Tibial nerve (tissue), 4 donors: Measurements from ENCODE around the gene MPC1. TPM values are rescaled to one million over a fixed set of nuclear protein-coding genes. Genes with fewer than 3 reads are reported as not detected.

Source experiments
- DNase-seq, 2 donors: peaks; one replicate each; pipeline ENCODE4 v3.0.0-alpha.2; 2019; ENCODE audit warnings: low spot score in 2 of 2
- H3K27ac ChIP-seq, 4 donors: fragments of 200-600 bp; sonication (generic) in 3 of 4; one replicate each; pipeline ENCODE4 v1.5.1; 2017 to 2019; ENCODE audit warnings: mild to moderate bottlenecking in 1 of 4
- H3K27me3 ChIP-seq, 2 donors: fragments of 200-600 bp; sonication (generic) in 1 of 2; one replicate each; pipeline versions ENCODE4 v1.5.1 to v1.6.0; 2017 to 2019
- H3K36me3 ChIP-seq, 3 donors: fragments of 200-600 bp; sonication (generic); one replicate each; pipeline ENCODE4 v1.5.1; 2018 to 2019
- H3K4me1 ChIP-seq, 4 donors: fragments of 200-600 bp; sonication (generic) in 3 of 4; one replicate each; pipeline ENCODE4 v1.5.1; 2017 to 2019
- H3K4me3 ChIP-seq, 4 donors: fragments of 200-600 bp; sonication (generic) in 3 of 4; one replicate each; pipeline ENCODE4 v1.5.1; 2017 to 2019; ENCODE audit warnings: mild to moderate bottlenecking in 1 of 4, moderate library complexity in 1 of 4
- H3K9me3 ChIP-seq, 4 donors: fragments of 200-600 bp; sonication (generic) in 3 of 4; one replicate each; pipeline ENCODE4 v1.5.1; 2017 to 2019
- EP300 ChIP-seq, 2 donors: sonication (generic); formaldehyde crosslinking; IDR thresholded peaks; one replicate each; pipeline ENCODE4 v1.6.1; 2017; ENCODE audit warnings: antibody characterized with exemption in 2 of 2, mild to moderate bottlenecking in 1 of 2
- POLR2A ChIP-seq, 2 donors: fragments of 450-650 bp; IDR thresholded peaks; one replicate each; pipeline ENCODE4 v1.6.1; 2017; ENCODE audit warnings: antibody characterized with exemption in 2 of 2, mild to moderate bottlenecking in 2 of 2, moderate library complexity in 2 of 2
- WGBS, 2 donors: methylation state at CpG; one replicate each; pipeline ENCODE4 v1.1.5; 2018; 5-methylcytosine and 5-hydroxymethylcytosine counted together
- total RNA-seq, 4 donors: library from RNA; depleted of rRNA; stranded (reverse); fragments of >200 nt; gene quantifications; one replicate each; pipeline ENCODE4 v1.1.0, GENCODE V29; 2016
- TF ChIP-seq, protein P1 (sequence below), 5 experiments: fragments of 200-600 bp in 3 of 5; fragments of 450-650 bp in 2 of 5; sonication (generic) in 3 of 5; IDR thresholded peaks; one replicate each; pipeline ENCODE4 v1.5.1; 2016 to 2019; ENCODE audit warnings: antibody characterized with exemption in 5 of 5, mild to moderate bottlenecking in 3 of 5, moderate library complexity in 2 of 5

The MPC1 gene
- total RNA-seq, 4 donors from 2014 or later: 29.8 to 70.1 (median 53.7) TPM

GRCh38 chr6:166344240-166344639, 38.5 kb downstream of the MPC1 start:
- Histone ChIP-seq H3K9me3 (peaks cover 0 to under 1% (median 0%) of the 10 kb centered on the region in 4 donors), H3K27ac (no peak overlapping the region), H3K4me1 (peaks cover 0 to 34% (median 23%) of the 10 kb centered on the region in 4 donors), H3K27me3 (no peaks in the 10 kb centered on the region), H3K36me3 (no peaks in the 10 kb centered on the region), H3K4me3 (no peak overlapping the region)
- 87 to 89% methylated on average over 8 of the region's 8 CpGs for WGBS, 2 donors
- DNase-seq: no peak
- TF ChIP-seq EP300 (IDR thresholded peaks at IDR 0.05) (no peak), POLR2A (IDR thresholded peaks at IDR 0.05) (no peak)
- TF ChIP-seq, protein P1, sequence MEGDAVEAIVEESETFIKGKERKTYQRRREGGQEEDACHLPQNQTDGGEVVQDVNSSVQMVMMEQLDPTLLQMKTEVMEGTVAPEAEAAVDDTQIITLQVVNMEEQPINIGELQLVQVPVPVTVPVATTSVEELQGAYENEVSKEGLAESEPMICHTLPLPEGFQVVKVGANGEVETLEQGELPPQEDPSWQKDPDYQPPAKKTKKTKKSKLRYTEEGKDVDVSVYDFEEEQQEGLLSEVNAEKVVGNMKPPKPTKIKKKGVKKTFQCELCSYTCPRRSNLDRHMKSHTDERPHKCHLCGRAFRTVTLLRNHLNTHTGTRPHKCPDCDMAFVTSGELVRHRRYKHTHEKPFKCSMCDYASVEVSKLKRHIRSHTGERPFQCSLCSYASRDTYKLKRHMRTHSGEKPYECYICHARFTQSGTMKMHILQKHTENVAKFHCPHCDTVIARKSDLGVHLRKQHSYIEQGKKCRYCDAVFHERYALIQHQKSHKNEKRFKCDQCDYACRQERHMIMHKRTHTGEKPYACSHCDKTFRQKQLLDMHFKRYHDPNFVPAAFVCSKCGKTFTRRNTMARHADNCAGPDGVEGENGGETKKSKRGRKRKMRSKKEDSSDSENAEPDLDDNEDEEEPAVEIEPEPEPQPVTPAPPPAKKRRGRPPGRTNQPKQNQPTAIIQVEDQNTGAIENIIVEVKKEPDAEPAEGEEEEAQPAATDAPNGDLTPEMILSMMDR (IDR thresholded peaks at IDR 0.05): no peak

DNA sequence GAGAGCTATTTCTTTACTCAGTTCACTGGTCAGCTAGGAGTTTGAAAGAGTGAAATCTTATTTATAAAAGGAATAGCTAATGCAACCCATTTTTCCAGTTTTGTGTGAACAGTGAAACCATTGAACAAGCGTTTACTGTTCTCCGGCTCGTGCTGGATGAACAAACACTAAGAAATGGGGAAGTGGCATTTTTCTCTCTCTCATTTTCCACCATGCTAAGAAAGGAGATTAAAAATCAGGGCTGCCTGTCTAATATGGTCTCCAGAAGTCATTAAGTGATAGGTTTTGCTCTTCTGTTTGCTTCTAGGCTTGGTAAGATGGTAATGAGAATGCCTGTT, 39.6 kb downstream of the MPC1 start:
- DNase-seq: no peak
- Histone ChIP-seq H3K4me1 (peaks cover 0 to 44% (median 23%) of the 10 kb centered on the region in 4 donors), H3K36me3 (peaks cover 0 to 6% (median 0%) of the 10 kb centered on the region in 3 donors), H3K27ac (peak overlapping the region; percentile 90 to 98 (median 94)), H3K9me3 (no peaks in the 10 kb centered on the region), H3K4me3 (peak overlapping the region; percentile 76 to 99 (median 84)), H3K27me3 (no peaks in the 10 kb centered on the region)
- 18 to 20% methylated on average over 3 of the region's 3 CpGs for WGBS, 2 donors
- no peak for TF ChIP-seq POLR2A (IDR thresholded peaks at IDR 0.05)
- TF ChIP-seq, protein P1 (IDR thresholded peaks at IDR 0.05): no peak
- no peak for TF ChIP-seq EP300 (IDR thresholded peaks at IDR 0.05)

GRCh38 chr6:166342349-166343149, 40.2 kb downstream of the MPC1 start, which contains the start of gene SFT2D1:
Gene SFT2D1, minus strand, starts transcription at chr6:166342545. Its CDS starts 64 bp downstream, at chr6:166342481.
- peaks cover 0 to 12% (median 0%) of the 10 kb centered on the region in 3 donors for H3K36me3 ChIP-seq
- no peaks in the 10 kb centered on the region for H3K9me3 ChIP-seq
- 0% methylated on average over 34 to 44 of the region's 73 CpGs for WGBS, 2 donors
- peak; percentile 67 to 78 for DNase-seq
- H3K4me1 ChIP-seq: peaks cover 0 to 47% (median 23%) of the 10 kb centered on the region in 4 donors
- H3K4me3 ChIP-seq: peak within 1 kb of the TSS; percentile 76 to 99 (median 84)
- TF ChIP-seq, protein P1 (IDR thresholded peaks at IDR 0.05): peak in 1 of 5 experiments; percentile 23
- peak; percentile 86 to 91 for TF ChIP-seq POLR2A (IDR thresholded peaks at IDR 0.05)
- TF ChIP-seq EP300 (IDR thresholded peaks at IDR 0.05): peak; percentile 88 to 96
- H3K27ac ChIP-seq: peak within 1 kb of the TSS; percentile 90 to 98 (median 94)
- no peaks in the 10 kb centered on the region for H3K27me3 ChIP-seq

DNA sequence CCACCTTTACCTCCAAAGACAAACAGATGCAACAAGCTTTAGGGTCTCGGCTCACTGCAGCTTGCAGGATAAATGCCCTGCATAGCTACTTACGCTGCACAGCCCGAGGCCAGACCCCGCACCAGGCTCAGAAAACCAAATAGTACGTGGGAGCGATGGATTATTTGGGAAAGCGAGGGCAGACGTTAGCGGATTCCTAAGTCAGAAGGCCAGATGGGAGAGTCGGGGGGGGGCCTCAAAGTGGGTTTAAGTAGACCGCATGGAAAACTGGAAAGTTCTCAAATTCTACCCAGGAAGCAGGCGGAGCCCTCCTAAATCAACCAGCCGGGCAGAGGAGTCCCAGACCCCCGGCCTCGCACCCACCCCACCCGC, 40.8 kb downstream of the MPC1 start:
- H3K4me1 ChIP-seq: peaks cover 0 to 50% (median 23%) of the 10 kb centered on the region in 4 donors
- no peaks in the 10 kb centered on the region for H3K27me3 ChIP-seq
- no peaks in the 10 kb centered on the region for H3K9me3 ChIP-seq
- peak overlapping the region; percentile 76 to 99 (median 84) for H3K4me3 ChIP-seq
- H3K27ac ChIP-seq: peak overlapping the region; percentile 90 to 98 (median 94)
- DNase-seq: no peak
- WGBS, 2 donors: 0 to 1% methylated on average over 10 to 16 of the region's 16 CpGs
- TF ChIP-seq, protein P1 (IDR thresholded peaks at IDR 0.05): no peak
- TF ChIP-seq EP300 (IDR thresholded peaks at IDR 0.05): no peak
- TF ChIP-seq POLR2A (IDR thresholded peaks at IDR 0.05): no peak
- peaks cover 0 to 18% (median 0%) of the 10 kb centered on the region in 3 donors for H3K36me3 ChIP-seq

DNA sequence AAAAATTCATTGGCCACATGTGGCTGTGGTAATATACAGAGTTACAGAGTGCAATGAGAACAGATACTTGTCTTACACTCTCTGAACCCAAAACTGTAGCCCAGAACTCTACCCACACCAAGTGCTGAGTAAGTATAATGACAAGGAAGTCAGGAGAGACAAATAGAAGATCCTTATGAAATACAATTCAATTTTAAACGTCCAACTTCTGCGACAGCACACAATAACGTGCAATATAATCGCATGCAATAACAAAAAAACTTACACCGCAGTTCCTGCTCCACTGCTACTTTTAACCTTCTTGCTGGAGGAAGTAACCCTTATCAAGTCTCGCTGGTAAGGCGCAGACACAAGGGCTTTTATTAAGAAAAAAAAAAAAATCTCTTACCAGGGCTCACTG, 41.3 kb downstream of the MPC1 start:
- peaks cover 0 to 23% (median 0%) of the 10 kb centered on the region in 3 donors for H3K36me3 ChIP-seq
- peaks cover 0 to 55% (median 23%) of the 10 kb centered on the region in 4 donors for H3K4me1 ChIP-seq
- peak overlapping the region in 2 of 4 donors; percentile 94 to 98 for H3K27ac ChIP-seq
- H3K9me3 ChIP-seq: no peaks in the 10 kb centered on the region
- WGBS, 2 donors: 24 to 28% methylated on average over 7 of the region's 7 CpGs
- no peak for DNase-seq
- H3K27me3 ChIP-seq: no peaks in the 10 kb centered on the region
- peak overlapping the region; percentile 76 to 99 (median 84) for H3K4me3 ChIP-seq
- TF ChIP-seq, protein P1 (IDR thresholded peaks at IDR 0.05): no peak
- TF ChIP-seq EP300 (IDR thresholded peaks at IDR 0.05) (no peak), POLR2A (IDR thresholded peaks at IDR 0.05) (no peak)
